Bronchial smooth muscle cell (primary cell): ENCODE measurements around the gene USF1. TPM values are rescaled to one million over a fixed set of nuclear protein-coding genes. Genes with fewer than 3 reads are reported as not detected.

Source experiments
- total RNA-seq: library from RNA; depleted of rRNA; stranded (reverse); fragments of >200 nt; gene quantifications from 2 replicates; pipeline ENCODE4 v1.2.1, GENCODE V29; 2014

The USF1 gene
- 85.6 and 125 TPM in 2 replicates for total RNA-seq

DNA sequence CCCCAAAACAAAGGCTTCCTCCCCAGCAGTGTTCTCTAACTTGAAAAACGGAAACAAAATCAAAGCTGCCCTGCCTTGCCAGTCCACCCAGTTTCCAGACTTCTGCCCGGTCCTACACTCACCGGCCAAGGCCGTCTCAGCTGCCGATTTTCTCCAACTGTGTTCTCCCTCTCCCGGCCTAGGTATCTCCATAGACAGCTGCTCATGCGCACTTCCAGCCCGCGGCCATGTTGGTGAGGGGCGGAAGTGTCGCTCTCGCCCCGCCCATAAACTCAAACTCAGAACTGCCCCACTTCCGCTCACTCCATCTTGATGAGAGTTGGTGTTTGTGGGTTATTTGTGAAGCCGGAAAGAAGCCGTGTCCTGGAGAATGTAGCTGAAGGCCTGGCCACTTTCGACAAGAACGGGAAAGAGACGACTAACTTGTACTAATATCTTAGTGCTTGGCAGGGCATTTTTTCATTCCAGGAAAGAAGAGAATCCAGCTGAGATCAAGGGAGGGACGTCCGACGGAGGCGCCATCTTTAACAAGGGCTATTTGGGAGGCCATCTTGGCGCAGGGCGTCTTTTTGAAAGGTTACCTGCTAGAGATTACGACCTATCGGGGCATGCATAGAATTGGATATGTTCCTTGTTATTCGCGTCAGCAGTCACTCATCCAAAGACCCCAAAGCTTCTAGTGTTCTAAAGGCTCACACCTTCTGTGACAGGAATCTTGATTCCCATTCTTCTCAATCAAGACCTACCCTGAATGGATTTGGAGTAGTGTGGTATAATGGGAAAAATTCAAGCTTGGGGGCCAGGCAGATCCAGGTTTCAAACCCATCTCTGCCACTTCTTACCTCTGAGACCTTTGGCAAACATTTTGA is at the start of gene USF1:
Gene USF1 (minus strand): TSS at position 242 of the 869 bp plus-strand sequence. CDS start 2,702 bp downstream, outside the sequence.

DNA sequence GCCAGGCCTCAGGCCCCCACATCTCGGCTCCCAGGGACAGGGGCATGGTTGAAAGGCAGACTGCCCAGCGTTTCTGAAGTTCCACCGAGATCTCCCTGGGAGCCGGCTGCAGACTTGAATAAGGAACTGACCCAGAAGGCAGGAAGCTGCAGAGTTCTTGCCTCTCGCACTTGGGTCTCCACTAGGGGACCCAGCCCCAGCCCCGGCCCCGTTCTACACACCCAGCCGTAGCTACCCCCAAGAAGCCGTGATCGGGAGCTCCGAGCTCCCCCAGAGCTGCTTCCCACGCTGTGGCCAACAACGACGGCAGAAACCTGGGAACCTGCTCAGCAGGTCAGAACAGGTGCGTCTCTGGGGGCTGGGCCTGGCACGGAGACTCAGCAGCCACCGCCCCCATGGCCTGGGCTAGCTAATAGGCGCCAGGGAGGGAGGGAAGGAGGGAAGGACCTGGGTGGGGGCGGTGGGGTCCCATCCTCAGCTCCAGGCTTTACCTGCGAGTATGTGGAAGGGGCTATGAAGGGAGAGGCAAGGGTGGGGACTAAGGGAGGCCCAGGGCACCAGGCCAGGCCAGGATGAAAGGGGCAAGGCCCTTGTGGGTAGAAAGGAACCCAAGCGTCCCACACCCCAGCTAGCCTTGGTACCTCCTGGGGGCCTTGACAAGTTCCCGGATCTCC is 43.6 kb upstream of the USF1 start, which contains the start of gene NECTIN4:
Gene NECTIN4 (minus strand): TSS at position 308 of the 674 bp plus-strand sequence. CDS start 262 bp downstream, at position 46.

DNA sequence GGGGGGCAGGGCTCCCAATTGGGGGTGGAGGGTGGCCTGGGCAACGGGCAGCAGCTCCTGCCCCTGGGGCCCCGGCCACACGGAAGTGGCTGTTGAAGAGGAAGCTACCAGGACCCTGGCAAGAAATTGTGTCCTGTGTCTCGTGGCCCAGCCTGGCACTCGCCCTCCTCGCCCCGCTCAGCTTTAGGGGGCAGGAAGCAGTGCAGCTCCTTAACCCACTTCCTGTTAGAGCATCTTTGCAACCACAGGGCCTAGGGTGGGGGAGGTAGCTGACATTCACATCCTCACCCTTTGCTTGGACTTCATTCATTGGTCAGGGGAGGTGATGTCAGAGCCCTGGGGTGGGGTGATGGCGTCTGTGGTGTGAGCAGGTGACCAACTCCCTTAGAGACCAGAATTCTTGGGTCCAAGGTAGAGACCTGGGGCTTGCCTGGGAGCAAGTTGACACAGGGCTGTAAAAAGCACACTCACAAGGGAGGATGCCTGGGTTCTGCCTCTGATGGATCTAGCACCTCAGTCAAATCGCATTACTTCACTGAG is 24.0 kb upstream of the USF1 start, which contains the start of gene ARHGAP30:
Gene ARHGAP30 (minus strand): TSS at position 161 of the 540 bp plus-strand sequence. CDS start 267 bp downstream, outside the sequence.

DNA sequence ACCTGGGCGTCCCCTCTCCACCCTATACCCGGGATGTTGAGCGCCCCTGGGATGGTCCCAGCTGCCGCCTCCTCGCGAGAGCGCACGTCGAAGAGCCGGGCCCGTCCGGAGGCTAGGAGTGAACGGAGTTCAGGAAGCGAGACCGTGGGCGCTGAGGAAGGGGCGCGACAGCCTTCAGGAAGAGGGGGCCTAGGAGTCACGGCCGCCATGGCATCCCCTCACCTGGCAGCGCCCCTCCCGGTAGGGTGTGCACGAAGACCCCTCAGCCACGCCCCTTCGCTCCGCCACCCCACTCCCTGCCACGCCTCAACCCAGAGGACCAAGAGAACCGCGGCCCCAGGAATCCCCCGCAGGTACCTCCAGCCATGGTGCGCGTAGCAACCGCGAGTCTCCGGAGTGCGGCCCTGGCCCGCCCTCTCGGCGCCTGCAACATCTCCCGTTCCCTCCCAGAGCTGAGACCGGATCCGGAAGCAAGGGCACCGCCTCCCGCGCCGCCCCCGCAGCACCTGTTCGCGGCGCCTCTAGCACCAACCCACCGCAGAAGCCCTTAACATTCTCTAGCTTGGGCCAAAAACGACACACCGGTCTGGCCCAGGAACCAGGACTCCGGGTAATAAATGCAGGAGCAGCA is 7.1 kb downstream of the USF1 start, which contains the start of gene TSTD1:
Gene TSTD1 (minus strand): TSS at position 442 of the 631 bp plus-strand sequence. CDS start 75 bp downstream, at position 367.

DNA sequence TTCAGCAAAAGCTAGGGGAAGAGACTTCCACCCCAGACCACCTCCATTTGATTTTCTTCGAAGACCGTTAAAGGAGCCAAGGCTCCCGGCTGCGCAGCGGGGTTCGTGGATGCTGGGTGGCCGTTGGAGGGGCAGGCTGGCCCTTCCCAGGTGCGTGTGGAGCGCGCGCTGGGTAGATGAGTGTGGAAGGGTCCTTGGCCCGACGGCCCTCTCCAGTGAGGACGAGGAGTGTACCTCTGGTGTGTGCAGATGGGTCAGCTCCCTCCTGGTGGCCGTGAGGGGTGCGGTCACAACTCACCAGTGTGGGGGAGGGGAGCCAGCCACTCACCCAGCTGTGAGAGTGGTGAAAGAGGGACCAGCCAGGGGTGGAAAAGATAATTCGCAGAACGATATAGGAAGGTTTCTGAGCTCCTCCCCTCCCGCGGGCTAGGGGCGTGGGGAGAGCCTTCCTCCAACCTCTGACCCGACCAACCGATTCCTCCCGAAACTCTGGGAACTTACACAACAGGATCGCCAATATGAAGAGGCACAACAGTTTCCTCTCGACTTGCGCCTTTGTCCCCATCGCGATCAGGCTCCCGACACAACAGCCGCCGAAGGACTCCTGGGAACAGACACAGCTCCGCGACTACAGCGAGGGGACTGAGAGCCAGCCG is 25.1 kb downstream of the USF1 start, which contains the start of gene F11R:
Gene F11R (minus strand): TSS at position 644 of the 656 bp plus-strand sequence. CDS start 79 bp downstream, at position 565.

Other genes starting within 250 kb of the USF1 start
- gene LY9, start 249.8 kb downstream of the USF1 start, total RNA-seq = not detected in 2 replicates
- gene CD244, start 183.1 kb downstream of the USF1 start, total RNA-seq = not detected in 2 replicates
- not detected in 2 replicates for gene ITLN1, start 160.8 kb downstream of the USF1 start, total RNA-seq
- not detected in 2 replicates for gene ITLN2, start 91.2 kb downstream of the USF1 start, total RNA-seq
- gene F11R, start 24.8 kb downstream of the USF1 start, total RNA-seq = 2.2 and 2.5 TPM in 2 replicates
- gene TSTD1, start 7.0 kb downstream of the USF1 start, total RNA-seq = 0.60 and 15.4 TPM in 2 replicates
- gene ARHGAP30, start 23.9 kb upstream of the USF1 start, total RNA-seq = under 0.01 and 0.09 TPM in 2 replicates
- gene NECTIN4, start 43.6 kb upstream of the USF1 start, total RNA-seq = under 0.01 and 0.34 TPM in 2 replicates
- gene KLHDC9, start 52.4 kb upstream of the USF1 start, total RNA-seq = 2.0 and 2.3 TPM in 2 replicates
- gene PFDN2, start 72.1 kb upstream of the USF1 start, total RNA-seq = 49.8 and 54.0 TPM in 2 replicates
- 22.0 and 22.2 TPM in 2 replicates for gene NIT1, start 72.1 kb upstream of the USF1 start, total RNA-seq
- 20.3 and 35.1 TPM in 2 replicates for gene DEDD, start 86.7 kb upstream of the USF1 start, total RNA-seq
- gene UFC1, start 108.0 kb upstream of the USF1 start, total RNA-seq = 148 and 210 TPM in 2 replicates
- 4.8 and 5.5 TPM in 2 replicates for gene USP21, start 113.5 kb upstream of the USF1 start, total RNA-seq
- 8.9 and 12.6 TPM in 2 replicates for gene PPOX, start 120.4 kb upstream of the USF1 start, total RNA-seq
- gene B4GALT3, start 131.5 kb upstream of the USF1 start, total RNA-seq = 9.9 and 11.3 TPM in 2 replicates
- gene ADAMTS4, start 153.1 kb upstream of the USF1 start, total RNA-seq = 1.1 and 1.4 TPM in 2 replicates
- gene NDUFS2, start 156.4 kb upstream of the USF1 start, total RNA-seq = 196 and 209 TPM in 2 replicates
- gene FCER1G, start 169.3 kb upstream of the USF1 start, total RNA-seq = not detected in 2 replicates
- gene APOA2, start 177.7 kb upstream of the USF1 start, total RNA-seq = not detected in 2 replicates
- 9.0 and 10.9 TPM in 2 replicates for gene TOMM40L, start 180.1 kb upstream of the USF1 start, total RNA-seq
- not detected in 2 replicates for gene NR1I3, start 192.2 kb upstream of the USF1 start, total RNA-seq
- not detected in 2 replicates for gene PCP4L1, start 212.8 kb upstream of the USF1 start, total RNA-seq